GM15510 (cell line): ENCODE results near the gene PRSS8.

Experiments used
- POLR2A ChIP-seq: IDR thresholded peaks from 3 replicates; pipeline ENCODE4 v1.6.1; 2011; ENCODE audit warnings: borderline replicate concordance; ENCODE audit not compliant: insufficient read length; ENCODE audit errors: extremely low read depth

Gene PRSS8

DNA sequence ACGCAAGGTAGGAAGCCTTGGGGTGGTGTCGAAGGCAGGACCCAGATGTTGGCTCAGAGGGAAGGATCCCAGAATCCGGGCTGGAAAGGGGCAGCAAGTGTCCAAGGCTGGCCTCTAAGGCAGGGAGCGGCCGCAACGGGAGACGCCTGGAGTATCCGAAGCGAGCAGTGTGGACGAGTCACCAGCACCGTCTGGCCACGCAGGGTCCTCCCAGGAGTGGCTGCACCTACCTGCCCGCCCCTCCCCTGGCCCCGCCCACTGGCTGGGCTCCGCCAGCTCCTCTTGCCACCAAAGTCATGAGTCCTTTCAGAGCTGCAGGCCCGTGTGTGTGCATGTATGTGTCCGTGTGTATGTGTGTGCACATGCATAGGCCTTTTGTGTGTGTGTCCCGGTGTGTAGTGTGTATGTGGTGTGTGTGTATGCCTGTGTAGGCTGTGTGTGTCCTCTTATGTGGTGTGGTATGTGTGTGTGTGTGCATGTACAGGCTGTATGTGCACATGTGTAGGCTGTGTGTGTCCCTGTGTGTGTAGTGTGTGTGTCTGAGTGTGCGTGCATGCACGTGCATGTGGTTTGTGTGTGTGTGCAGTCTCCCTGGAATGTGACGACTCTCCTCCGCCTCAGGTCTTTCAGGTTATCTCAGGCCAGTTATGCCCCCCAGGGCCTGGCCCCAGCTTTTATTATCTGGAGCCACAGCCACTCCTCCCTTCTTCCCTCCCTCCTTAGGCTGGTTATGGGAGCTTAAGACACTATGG, at the start of gene PRSS8:
Gene PRSS8 (minus strand): TSS at position 193 of the 752 bp plus-strand sequence. CDS start 229 bp downstream, outside the sequence.
- no peak for TF ChIP-seq POLR2A

GRCh38 chr16:31184888-31185287, 49.4 kb upstream of the PRSS8 start:
- no peak for TF ChIP-seq POLR2A

DNA sequence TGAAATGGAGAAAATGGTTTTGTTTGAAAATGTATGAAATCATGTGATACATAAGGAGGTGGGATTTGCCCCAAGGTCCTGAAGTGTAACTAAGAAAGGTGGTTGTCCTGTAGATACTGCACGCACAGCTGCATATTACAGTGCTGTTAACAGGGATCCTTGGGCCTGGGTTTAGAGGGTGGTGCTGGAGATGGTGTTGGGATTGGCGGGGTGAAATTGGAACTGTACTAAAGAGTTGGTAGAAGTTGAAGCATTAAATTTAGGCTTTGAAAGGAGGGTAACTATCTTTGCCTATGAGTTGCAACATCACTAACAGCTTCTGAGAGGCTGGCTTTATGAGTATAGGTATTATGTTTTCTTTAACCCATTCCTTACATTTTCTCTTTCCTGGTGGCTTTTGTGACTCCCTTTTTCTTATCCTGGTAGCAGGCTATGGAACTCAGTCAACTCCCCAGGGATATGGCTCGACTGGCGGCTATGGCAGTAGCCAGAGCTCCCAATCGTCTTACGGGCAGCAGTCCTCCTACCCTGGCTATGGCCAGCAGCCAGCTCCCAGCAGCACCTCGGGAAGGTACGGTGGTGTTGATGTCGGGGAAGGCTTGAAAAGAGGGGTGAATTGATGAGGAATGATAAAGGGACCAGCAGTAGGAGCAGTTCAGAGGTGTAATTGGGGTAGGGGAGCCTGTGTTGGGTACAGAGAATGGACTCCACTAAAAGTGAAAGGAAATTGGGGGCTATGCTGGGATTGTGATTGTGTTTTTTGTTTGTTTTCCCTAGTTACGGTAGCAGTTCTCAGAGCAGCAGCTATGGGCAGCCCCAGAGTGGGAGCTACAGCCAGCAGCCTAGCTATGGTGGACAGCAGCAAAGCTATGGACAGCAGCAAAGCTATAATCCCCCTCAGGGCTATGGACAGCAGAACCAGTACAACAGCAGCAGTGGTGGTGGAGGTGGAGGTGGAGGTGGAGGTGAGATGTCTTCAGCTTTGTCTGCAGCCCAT, 48.2 kb upstream of the PRSS8 start:
- no peak for TF ChIP-seq POLR2A

DNA sequence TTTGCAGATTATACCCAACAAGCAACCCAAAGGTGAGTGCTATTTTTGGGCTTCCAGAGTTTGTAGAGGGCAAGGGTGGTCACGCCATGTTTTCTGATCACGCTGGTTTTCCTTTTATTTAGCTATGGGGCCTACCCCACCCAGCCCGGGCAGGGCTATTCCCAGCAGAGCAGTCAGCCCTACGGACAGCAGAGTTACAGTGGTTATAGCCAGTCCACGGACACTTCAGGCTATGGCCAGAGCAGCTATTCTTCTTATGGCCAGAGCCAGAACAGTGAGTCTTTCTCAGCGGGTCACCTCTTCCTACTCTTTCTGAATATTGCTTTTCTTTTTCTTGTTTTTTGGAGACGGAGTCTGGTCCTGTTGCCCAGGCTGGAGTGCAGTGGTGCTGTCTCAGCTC, 46.9 kb upstream of the PRSS8 start:
- TF ChIP-seq POLR2A, result no peak

- TF ChIP-seq POLR2A, result no peak
Observed at GRCh38 chr16:31181102-31181830, 45.7 kb upstream of the PRSS8 start.

- peak; percentile 100 for TF ChIP-seq POLR2A
Observed at GRCh38 chr16:31179747-31180459, 44.4 kb upstream of the PRSS8 start, which contains the start of gene FUS. FUS (plus strand) TSS chr16:31180139; CDS start chr16:31180215, 76 bp downstream.

- TF ChIP-seq POLR2A, result no peak
Observed at GRCh38 chr16:31179219-31179746, 43.8 kb upstream of the PRSS8 start.

DNA sequence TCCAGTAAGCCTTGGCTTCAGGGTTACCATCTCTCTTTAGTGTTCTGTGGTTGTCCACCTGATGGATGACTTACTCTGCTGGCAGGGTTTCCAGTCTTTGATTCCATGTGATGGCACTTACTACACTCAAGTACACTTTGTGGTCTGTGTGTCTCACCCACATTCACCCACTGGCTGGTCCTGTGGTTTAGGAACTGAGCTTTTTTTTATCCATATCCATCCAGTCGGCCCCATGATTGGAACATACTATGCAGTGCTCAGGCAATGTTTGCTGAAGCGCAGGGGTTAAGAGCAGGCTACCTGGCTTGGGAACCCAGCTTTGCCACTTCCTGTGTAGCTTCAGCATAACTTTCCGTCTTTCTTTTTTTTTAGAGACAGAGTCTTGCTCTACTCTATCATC, 41.6 kb upstream of the PRSS8 start:
- TF ChIP-seq POLR2A, result no peak

GRCh38 chr16:31168848-31169247, 33.3 kb upstream of the PRSS8 start:
- no peak for TF ChIP-seq POLR2A

GRCh38 chr16:31167315-31167714, 31.8 kb upstream of the PRSS8 start:
- no peak for TF ChIP-seq POLR2A

DNA sequence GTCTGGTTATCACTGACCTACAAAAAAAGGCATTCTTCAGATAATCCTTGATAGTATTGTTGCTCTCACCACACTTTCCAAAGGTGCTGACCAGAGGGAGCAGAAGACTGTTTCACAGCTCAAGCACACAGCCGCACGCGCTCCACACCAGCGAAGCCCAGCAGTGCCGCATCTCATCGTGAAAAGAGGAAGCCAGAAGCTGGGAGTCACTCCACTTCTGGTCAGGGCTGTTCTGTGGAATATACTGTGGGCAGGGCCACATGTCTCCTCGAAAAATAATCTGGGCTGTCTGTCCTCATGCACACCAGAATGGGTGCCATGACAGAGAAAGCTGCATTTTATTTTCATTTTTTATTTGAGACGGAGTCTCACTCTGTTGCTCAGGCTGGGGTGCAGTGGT, 21.6 kb upstream of the PRSS8 start:
- no peak for TF ChIP-seq POLR2A

- TF ChIP-seq POLR2A, result no peak
Observed at GRCh38 chr16:31149894-31150890, 14.7 kb upstream of the PRSS8 start, which contains the start of gene PRSS36. PRSS36 (minus strand) TSS chr16:31150066; CDS start chr16:31150035, 31 bp downstream.

- no peak for TF ChIP-seq POLR2A
Observed at GRCh38 chr16:31149332-31149731, 13.8 kb upstream of the PRSS8 start.

DNA sequence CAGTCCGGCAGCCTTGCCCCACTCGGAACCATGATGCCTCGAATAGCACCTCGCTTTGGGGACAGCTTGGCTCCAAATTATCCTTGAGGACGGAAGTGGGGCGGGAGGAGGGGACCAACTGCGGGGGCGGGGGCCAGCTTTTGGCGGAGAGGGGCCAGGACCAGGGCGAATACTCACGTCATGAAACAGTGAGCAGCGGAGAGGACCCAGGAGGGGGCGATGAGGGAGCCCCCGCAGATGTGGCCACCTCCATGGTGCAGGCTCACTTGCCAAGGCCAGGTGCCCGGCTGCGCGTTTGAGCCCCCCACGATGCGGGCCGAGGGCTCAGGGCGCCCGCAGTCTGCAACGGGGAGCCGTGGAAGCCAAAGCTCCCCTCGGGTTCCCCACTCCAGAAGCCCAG, 13.4 kb upstream of the PRSS8 start:
- TF ChIP-seq POLR2A, result no peak
